Immature natural killer cell (primary cell): Measurements from ENCODE around the gene CFAP97D2. TPM values are rescaled to one million over a fixed set of nuclear protein-coding genes. Genes with fewer than 3 reads are reported as not detected.
"Not testable (repeated sequence)": the region's sequence is repeated elsewhere in the genome, so short reads cannot be mapped to it uniquely, and the experiment has no call there.

Source experiments
- DNase-seq, 3 donors: peaks; one replicate each; pipeline ENCODE4 v3.0.0; 2022; ENCODE audit warnings: mixed read lengths in 1 of 3
- H3K27ac Mint-ChIP-seq, 6 donors: one replicate each; pipeline ENCODE4 v1.8.0; 2020; ENCODE audit warnings: mixed read lengths in 6 of 6, mild to moderate bottlenecking in 5 of 6, inconsistent platforms in 4 of 6, moderate library complexity in 3 of 6
- H3K27me3 Mint-ChIP-seq, 3 donors: one replicate each; pipeline ENCODE4 v1.8.0; 2020 to 2021; ENCODE audit warnings: low read depth in 3 of 3, mild to moderate bottlenecking in 3 of 3, mixed read lengths in 3 of 3, moderate library complexity in 3 of 3, inconsistent platforms in 1 of 3
- H3K36me3 Mint-ChIP-seq, 3 donors: one replicate each; pipeline ENCODE4 v1.8.0; 2020; ENCODE audit warnings: mixed read lengths in 3 of 3, inconsistent platforms in 2 of 3, mild to moderate bottlenecking in 2 of 3
- H3K4me1 Mint-ChIP-seq, 2 donors: one replicate each; pipeline ENCODE4 v1.8.0; 2020; ENCODE audit warnings: inconsistent platforms in 2 of 2, mild to moderate bottlenecking in 2 of 2, mixed read lengths in 2 of 2, moderate library complexity in 1 of 2
- H3K4me3 Mint-ChIP-seq, 5 donors: one replicate each; pipeline ENCODE4 v1.8.0; 2020; ENCODE audit warnings: mild to moderate bottlenecking in 5 of 5, mixed read lengths in 5 of 5, inconsistent platforms in 3 of 5, moderate library complexity in 3 of 5
- H3K9me3 Mint-ChIP-seq, 6 donors: one replicate each; pipeline ENCODE4 v1.8.0; 2020; ENCODE audit warnings: mild to moderate bottlenecking in 6 of 6, mixed read lengths in 6 of 6, inconsistent platforms in 4 of 6, moderate library complexity in 3 of 6
- polyA plus RNA-seq, 3 donors: library from polyadenylated mRNA; unstranded; fragments of 300-500 nt; fragmentation: Illumina TruSeq; gene quantifications; one replicate each; pipeline ENCODE4 v1.2.3, GENCODE V29; 2021

CFAP97D2 gene
- polyA plus RNA-seq = 1 to 10 TPM in 1 of 3 donors, under 1 TPM in 2; 0.40 to 1.0 (median 0.44) TPM

DNA sequence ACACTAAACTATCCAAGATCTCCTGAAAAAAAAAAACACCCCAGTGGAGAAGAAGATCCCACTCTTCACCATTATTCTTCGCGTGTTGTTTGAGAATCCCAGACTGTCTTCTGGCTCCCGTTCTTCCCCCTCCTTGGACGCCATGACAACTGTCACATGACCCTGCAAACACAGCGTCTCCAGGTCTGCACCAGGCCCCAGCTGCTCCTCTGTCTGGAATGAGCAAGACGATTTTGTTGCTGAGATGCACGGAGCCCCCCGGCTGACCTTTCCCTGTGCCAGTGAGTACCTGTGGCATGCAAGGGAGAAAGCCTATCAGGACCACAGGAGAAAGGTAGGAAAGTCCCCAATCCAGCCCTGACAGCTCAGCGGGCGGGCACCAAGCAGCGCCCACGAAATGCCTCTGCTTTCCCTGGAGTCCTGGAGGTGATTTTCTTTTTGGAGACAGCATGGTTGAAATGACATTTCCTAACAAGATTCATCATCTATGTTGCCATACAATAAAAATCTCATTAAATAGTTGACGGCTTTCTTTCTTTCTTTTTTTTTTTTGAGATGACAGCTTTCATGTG lies at the start of gene CFAP97D2:
Gene CFAP97D2, plus strand, starts transcription at position 171 of the 572 bp plus-strand sequence. Its CDS starts 74 bp downstream, at position 245.
- Mint-ChIP-seq H3K36me3 (peaks cover 0 to 5% (median 3%) of the 10 kb centered on the region in 3 donors), H3K9me3 (no peaks in the 10 kb centered on the region), H3K27me3 (peaks cover 2 to 14% (median 7%) of the 10 kb centered on the region in 3 donors), H3K4me3 (peak within 1 kb of the TSS in 1 of 5 donors; percentile 33), H3K27ac (no peak within 1 kb of the TSS), H3K4me1 (peaks cover 47 to 70% of the 10 kb centered on the region in 2 donors)
- DNase-seq = no peak

DNA sequence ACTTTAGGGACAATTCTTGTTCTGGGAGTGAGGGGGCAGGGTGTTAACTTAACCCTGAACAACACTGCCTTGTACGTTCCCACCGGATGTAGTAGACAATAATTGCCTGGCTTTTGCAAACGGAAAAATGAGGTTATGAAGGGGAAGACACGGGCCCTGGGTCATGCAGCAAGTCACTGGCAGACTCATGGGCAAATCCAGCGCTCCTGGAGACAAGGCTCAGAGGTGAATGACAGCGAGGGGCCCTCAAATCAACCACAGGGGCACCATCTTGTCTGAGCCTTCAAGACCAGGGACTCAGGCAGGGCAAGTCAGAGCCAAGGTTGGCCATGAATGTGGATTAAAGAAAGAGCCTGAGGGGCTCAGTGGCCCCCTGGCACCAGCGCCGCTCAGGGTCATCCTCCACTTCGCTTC lies 49.4 kb upstream of the CFAP97D2 start:
- peaks cover 0 to 4% (median 0%) of the 10 kb centered on the region in 6 donors for H3K9me3 Mint-ChIP-seq
- DNase-seq = peak in 2 of 3 donors; percentile 51 to 53
- H3K4me3 Mint-ChIP-seq = peak overlapping the region; percentile 97 to 100 (median 100)
- H3K36me3 Mint-ChIP-seq = peaks cover 12 to 23% (median 16%) of the 10 kb centered on the region in 3 donors
- H3K4me1 Mint-ChIP-seq = peaks cover 73 to 79% of the 10 kb centered on the region in 2 donors
- H3K27me3 Mint-ChIP-seq = peaks cover 49 to 66% (median 61%) of the 10 kb centered on the region in 3 donors
- H3K27ac Mint-ChIP-seq = peak overlapping the region; percentile 95 to 100 (median 98)

DNA sequence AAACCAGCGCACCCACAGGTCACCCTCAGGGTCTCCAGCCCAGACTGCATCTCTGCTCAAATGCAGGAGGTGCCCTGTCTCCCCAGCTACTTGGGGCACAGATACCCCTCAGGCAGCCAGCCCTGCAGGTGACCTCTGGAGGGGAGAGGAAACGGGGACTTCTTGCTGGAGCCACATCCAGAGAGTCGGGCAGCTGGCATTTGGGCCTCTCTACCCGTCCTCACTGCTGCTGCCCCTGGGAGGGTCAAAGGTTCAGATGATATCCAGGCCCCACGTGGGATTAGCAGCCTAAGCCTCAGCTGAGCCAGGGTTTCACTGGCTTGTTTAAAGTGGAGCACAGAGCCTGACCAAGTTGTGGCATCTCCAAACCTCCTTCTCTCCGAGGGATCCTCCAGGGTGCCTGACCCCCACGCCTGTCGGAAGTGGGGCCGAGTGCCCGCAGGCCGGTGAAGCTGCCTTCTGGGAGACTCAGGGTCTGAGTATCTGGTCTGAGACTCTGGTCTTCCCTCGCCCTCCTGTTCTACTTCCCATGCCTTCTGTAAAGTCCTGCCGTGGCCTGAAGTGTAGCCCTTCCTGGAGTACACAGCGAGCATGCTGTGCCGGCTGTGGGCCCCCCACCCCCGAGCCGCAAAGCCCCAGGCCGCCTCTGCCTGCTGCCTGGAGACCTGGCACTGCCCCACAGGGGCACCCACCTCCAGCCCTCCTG lies 48.8 kb upstream of the CFAP97D2 start:
- Mint-ChIP-seq H3K9me3 (peaks cover 0 to 4% (median 0%) of the 10 kb centered on the region in 6 donors), H3K4me3 (peak overlapping the region; percentile 97 to 100 (median 100)), H3K36me3 (peaks cover 6 to 17% (median 11%) of the 10 kb centered on the region in 3 donors), H3K27ac (peak overlapping the region; percentile 95 to 100 (median 98)), H3K27me3 (peaks cover 45 to 63% (median 55%) of the 10 kb centered on the region in 3 donors), H3K4me1 (peaks cover 73 to 79% of the 10 kb centered on the region in 2 donors)
- no peak for DNase-seq

DNA sequence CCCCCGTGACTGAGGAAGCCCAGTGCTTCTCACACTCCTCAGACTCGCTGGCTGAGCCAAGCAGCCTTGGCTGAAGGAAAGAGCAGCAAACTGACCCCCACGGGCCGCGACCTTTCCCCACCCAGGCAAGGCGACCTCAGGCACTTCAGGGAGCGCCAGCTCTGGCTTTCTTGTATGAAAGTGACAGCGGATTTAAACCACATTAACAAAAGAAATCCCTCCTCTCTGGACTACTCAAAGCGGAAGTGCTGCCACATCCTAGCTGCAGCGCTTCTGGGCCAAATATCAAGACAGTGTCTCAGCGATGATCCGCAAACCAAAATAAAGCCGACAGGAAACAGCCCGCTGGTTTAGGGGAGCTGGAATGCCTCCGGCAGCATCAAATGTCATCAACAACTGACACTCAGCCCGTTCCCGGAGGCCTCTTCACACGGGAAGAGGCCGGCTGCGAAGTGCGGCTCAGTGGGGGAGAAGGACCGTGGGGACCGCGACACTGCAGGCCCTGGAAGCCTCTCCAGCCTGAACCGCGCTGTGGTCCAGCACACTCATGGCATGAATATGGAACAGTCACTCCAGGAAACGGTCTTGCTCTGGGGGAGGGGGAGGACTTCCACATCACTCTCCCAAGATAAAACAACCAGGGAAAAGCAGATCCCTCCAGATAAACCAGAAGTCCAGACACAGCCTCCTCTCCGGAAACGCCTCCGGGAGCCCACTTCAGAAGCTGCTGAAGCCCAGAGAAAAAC lies 48.0 kb upstream of the CFAP97D2 start:
- H3K4me3 Mint-ChIP-seq = peak overlapping the region; percentile 97 to 100 (median 100)
- peak overlapping the region; percentile 95 to 100 (median 98) for H3K27ac Mint-ChIP-seq
- peaks cover 6 to 17% (median 11%) of the 10 kb centered on the region in 3 donors for H3K36me3 Mint-ChIP-seq

DNA sequence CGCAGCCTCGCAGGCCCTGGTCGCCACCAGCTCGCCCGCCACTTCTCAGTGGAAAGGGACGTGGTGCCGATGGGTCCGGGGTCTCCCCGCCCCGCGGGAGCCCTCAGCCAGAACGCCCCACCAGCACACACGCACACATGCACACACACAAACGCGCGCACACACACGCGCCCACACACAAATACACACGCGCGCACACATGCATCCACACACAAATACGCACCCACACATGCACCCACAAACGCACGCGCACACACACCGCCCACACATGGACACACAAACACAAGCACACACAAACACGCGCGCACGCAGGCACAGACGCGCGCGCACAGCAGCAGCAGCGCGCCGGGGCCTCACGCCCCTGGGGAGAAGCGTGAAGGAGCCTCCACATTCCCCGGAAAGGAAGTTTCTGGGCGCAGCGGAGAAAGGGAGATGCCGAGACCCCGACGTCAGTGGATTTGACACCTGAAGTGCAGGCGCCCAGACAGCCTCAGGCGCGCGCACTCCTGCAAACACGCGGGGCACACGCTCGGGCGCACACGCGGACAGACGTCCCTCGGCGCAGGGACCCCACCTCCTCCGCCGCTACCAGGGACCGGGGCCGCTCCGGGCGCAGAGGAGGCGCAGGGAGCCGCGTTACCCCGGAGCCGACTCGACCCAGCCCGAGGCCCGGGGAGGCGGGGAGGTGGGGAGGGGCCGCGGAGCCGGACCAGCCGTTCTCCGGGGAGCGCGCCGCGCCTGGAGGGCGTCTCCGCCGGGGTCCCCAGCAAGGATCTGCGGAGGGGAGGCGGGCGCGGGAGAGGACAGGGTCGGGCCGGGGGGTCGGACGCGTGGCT lies 47.3 kb upstream of the CFAP97D2 start:
- Mint-ChIP-seq H3K36me3 (peaks cover 6 to 13% (median 11%) of the 10 kb centered on the region in 3 donors), H3K4me1 (peaks cover 58 to 68% of the 10 kb centered on the region in 2 donors)
- DNase-seq = peak in 2 of 3 donors; percentile 52 to 55

More for the DNA sequence above, 48.0 kb upstream of the CFAP97D2 start:
- Mint-ChIP-seq H3K9me3 (peaks cover 0 to 4% (median 0%) of the 10 kb centered on the region in 6 donors), H3K27me3 (peaks cover 43 to 59% (median 52%) of the 10 kb centered on the region in 3 donors), H3K4me1 (peaks cover 66 to 75% of the 10 kb centered on the region in 2 donors)
- peak; percentile 75 to 84 (median 83) for DNase-seq

DNA sequence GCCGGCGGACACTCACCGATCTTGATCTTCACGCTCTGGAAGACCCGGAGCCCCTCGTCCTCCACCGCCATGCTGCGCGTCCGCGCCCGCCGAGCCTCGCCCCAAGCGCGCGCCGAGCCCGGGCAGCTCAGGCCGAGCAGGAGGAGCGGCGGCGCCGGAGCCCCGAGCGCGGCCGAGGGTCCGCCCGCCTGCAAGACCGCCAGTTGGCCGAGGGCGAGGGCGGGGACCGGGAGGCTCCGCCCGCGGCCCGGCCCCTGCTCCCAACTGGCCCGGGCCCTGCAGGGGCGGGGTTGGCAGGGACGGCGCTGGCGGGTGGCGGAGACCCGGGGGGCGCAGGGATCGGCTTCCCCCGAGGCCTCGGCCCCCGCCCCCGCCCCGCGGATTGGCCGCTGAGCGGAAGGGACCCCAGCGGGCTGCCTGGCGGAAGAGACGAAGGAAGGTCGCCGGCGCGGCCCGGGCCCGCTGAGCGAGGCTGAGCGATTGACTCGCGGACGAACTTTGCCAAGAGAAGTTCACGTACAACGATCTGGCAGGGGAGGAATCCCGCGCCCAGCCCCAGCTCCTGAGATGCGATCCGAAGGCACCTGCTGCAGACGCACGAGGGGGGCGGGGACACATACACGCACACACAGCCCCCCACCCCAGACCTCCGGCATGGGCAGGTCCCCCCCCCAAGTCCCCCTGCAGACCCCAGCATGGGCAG lies 46.5 kb upstream of the CFAP97D2 start, which contains the start of gene RASA3:
Gene RASA3, minus strand, starts transcription at position 205 of the 703 bp plus-strand sequence. Its CDS starts 134 bp downstream, at position 71.
- Mint-ChIP-seq H3K9me3 (peaks cover 0 to 4% (median 0%) of the 10 kb centered on the region in 6 donors), H3K4me1 (peaks cover 53 to 62% of the 10 kb centered on the region in 2 donors), H3K36me3 (peaks cover 0 to 11% (median 9%) of the 10 kb centered on the region in 3 donors), H3K27me3 (peaks cover 31 to 47% (median 39%) of the 10 kb centered on the region in 3 donors), H3K27ac (peak within 1 kb of the TSS; percentile 95 to 100 (median 98)), H3K4me3 (peak within 1 kb of the TSS; percentile 97 to 100 (median 100))
- peak; percentile 76 to 81 (median 81) for DNase-seq

More for the DNA sequence above, 47.3 kb upstream of the CFAP97D2 start:
- peak overlapping the region; percentile 97 to 100 (median 100) for H3K4me3 Mint-ChIP-seq
- peaks cover 0 to 4% (median 0%) of the 10 kb centered on the region in 6 donors for H3K9me3 Mint-ChIP-seq
- peak overlapping the region; percentile 95 to 100 (median 98) for H3K27ac Mint-ChIP-seq
- H3K27me3 Mint-ChIP-seq = peaks cover 38 to 51% (median 44%) of the 10 kb centered on the region in 3 donors

DNA sequence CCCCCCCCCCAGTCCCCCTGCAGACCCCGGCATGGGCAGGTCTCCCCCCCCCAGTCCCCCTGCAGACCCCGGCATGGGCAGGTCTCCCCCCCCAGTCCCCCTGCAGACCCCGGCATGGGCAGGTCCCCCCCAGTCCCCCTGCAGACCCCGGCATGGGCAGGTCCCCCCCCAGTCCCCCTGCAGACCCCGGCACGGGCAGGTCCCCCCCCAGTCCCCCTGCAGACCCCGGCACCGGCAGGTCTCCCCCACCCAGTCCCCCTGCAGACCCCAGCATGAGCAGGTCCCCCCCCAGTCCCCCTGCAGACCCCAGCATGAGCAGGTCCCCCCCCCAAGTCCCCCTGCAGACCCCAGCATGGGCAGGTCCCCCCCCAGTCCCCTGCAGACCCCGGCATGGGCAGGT lies 45.9 kb upstream of the CFAP97D2 start:
- peaks cover 0 to 11% (median 8%) of the 10 kb centered on the region in 3 donors for H3K36me3 Mint-ChIP-seq
- H3K9me3 Mint-ChIP-seq, DNase-seq, H3K27ac Mint-ChIP-seq, H3K4me3 Mint-ChIP-seq: not testable (repeated sequence)
- H3K27me3 Mint-ChIP-seq = peaks cover 26 to 44% (median 35%) of the 10 kb centered on the region in 3 donors
- H3K4me1 Mint-ChIP-seq = peaks cover 52 to 62% of the 10 kb centered on the region in 2 donors

DNA sequence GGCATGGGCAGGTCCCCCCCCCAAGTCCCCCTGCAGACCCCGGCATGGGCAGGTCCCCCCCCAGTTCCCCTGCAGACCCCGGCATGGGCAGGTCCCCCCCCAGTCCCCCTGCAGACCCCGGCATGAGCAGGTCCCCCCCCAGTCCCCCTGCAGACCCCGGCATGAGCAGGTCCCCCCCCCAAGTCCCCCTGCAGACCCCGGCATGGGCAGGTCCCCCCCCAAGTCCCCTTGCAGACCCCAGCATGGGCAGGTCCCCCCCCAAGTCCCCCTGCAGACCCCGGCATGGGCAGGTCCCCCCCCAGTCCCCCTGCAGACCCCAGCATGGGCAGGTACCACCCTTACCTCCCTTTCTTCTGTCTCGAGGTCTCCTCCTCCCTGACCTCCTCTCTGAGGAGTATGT lies 45.5 kb upstream of the CFAP97D2 start:
- peak overlapping the region; percentile 67 to 78 (median 76) for H3K4me3 Mint-ChIP-seq
- H3K9me3 Mint-ChIP-seq, DNase-seq: not testable (repeated sequence)
- peaks cover 0 to 11% (median 6%) of the 10 kb centered on the region in 3 donors for H3K36me3 Mint-ChIP-seq
- peaks cover 24 to 41% (median 31%) of the 10 kb centered on the region in 3 donors for H3K27me3 Mint-ChIP-seq
- peaks cover 48 to 58% of the 10 kb centered on the region in 2 donors for H3K4me1 Mint-ChIP-seq
- peak overlapping the region; percentile 64 to 92 (median 82) for H3K27ac Mint-ChIP-seq

DNA sequence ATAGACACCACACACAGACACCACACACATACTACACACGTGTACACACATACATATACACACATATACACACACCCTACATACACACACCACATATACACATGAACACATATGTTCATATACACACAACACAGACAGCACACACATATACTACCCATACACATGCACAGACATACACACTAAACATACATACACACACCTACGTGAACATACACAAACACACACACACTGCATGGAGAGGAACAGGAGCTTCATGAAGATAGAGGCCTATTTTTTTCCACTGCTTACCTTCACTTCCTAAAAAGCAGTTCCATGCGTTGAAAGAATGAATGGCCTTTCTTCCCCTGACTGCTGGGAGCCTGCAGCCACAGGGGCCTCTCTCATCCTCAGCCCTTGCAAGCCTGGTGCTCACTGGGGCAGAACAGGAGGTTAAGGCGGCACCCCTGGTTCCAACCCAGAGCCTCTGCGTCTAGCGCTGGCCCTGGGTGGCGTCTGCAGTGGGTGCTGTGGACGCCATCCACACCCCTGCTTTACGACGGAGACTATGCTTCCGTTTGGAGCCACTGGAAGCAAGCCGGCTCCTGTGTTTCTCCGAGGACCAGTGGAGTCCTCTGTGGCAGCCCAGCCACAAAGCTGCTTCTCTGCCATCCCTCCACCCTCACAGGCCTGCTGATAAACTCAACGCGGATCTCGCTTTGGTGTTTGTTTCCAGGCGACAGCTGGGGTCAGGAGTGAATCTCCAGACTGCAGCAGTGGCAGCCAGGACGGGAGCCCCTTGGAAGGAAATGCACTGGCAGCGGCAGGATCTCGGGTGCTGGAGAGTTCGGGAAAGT lies 44.7 kb upstream of the CFAP97D2 start:
- H3K9me3 Mint-ChIP-seq = peaks cover 0 to 4% (median 0%) of the 10 kb centered on the region in 6 donors
- H3K4me3 Mint-ChIP-seq = peak overlapping the region; percentile 67 to 78 (median 76)
- H3K27me3 Mint-ChIP-seq = peaks cover 21 to 36% (median 26%) of the 10 kb centered on the region in 3 donors
- peak in 2 of 3 donors; percentile 60 to 77 for DNase-seq
- peak overlapping the region; percentile 64 to 92 (median 87) for H3K27ac Mint-ChIP-seq
- peaks cover 40 to 51% of the 10 kb centered on the region in 2 donors for H3K4me1 Mint-ChIP-seq
- H3K36me3 Mint-ChIP-seq = peaks cover 0 to 11% (median 3%) of the 10 kb centered on the region in 3 donors

DNA sequence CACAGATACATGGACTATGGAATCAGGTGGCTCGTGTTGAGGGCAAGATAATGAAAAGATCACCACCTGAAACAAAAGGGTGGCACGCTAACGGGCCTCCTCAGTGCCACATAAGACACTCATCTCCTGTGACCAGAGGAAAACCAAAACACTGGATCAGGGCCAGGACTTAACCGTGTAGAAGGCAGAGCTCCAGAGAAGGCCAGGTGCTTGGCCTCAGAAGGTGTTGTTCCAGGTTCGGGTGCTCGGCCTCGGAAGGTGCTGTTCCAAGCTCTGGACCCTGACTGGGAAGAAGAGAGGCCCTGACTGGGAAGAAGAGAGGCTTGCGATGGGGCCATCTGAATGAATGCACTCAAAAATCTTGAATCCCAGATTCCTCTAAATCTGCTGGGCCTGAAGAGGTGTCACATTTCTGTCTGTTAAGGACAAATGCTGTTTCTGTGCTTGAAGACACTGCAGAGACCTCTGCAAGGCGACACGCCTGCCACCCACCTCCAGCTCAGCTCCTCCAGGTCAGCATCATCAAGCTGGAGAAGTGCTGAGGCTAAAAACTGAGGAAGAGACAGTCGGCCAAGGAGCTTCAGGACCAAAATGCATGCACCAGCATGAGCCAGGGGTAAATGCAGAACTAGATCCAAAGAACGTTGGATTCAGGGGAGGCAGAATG lies 44.0 kb upstream of the CFAP97D2 start:
- peak overlapping the region in 4 of 5 donors; percentile 5 to 77 (median 40) for H3K4me3 Mint-ChIP-seq
- peaks cover 17 to 31% (median 20%) of the 10 kb centered on the region in 3 donors for H3K27me3 Mint-ChIP-seq
- peak overlapping the region; percentile 5 to 92 (median 87) for H3K27ac Mint-ChIP-seq
- H3K36me3 Mint-ChIP-seq = peaks cover 0 to 11% (median 3%) of the 10 kb centered on the region in 3 donors
- no peak for DNase-seq
- peaks cover 0 to 4% (median 0%) of the 10 kb centered on the region in 6 donors for H3K9me3 Mint-ChIP-seq
- H3K4me1 Mint-ChIP-seq = peaks cover 33 to 43% of the 10 kb centered on the region in 2 donors
